ENCODE data around the gene CARF.
"Not testable (repeated sequence)": the region's sequence is repeated elsewhere in the genome, so short reads cannot be mapped to it uniquely, and the experiment has no call there.

CARF gene

GRCh38 chr2:202911512-202912341 is at the start of gene CARF, which contains the start of gene WDR12:
Gene CARF (plus strand): TSS chr2:202912275. CDS start chr2:202941903, 29,628 bp downstream.
Gene WDR12 (minus strand): TSS chr2:202911673. CDS start chr2:202911476, 197 bp downstream.
- DNase-seq (ENCODE audit: low read depth), result peak; percentile 83

GRCh38 chr2:202870431-202871299 is 41.4 kb upstream of the CARF start:
- DNase-seq (ENCODE audit: low read depth), result peak; percentile 38

- DNase-seq (ENCODE audit: low read depth), result peak; percentile 16
Observed at GRCh38 chr2:202871300-202872141, 40.6 kb upstream of the CARF start, which contains the start of gene ICA1L. Gene ICA1L (minus strand): TSS chr2:202871766. CDS start chr2:202829009, 42,757 bp downstream.

GRCh38 chr2:202877699-202878098 is 34.4 kb upstream of the CARF start:
- no peak for DNase-seq (ENCODE audit: low read depth)

GRCh38 chr2:202881570-202881969 is 30.5 kb upstream of the CARF start:
- no peak for DNase-seq (ENCODE audit: low read depth)

- DNase-seq (ENCODE audit: low read depth), result no peak
Observed at GRCh38 chr2:202883987-202884675, 27.9 kb upstream of the CARF start.

GRCh38 chr2:202885190-202885589 is 26.9 kb upstream of the CARF start:
- no peak for DNase-seq (ENCODE audit: low read depth)

GRCh38 chr2:202905507-202905906 is 6.6 kb upstream of the CARF start:
- DNase-seq (ENCODE audit: low read depth), result not testable (repeated sequence)

GRCh38 chr2:202908186-202908585 is 3.9 kb upstream of the CARF start:
- no peak for DNase-seq (ENCODE audit: low read depth)

GRCh38 chr2:202909394-202910192 is 2.5 kb upstream of the CARF start:
- DNase-seq (ENCODE audit: low read depth), result no peak

GRCh38 chr2:202910250-202910649 is 1.8 kb upstream of the CARF start:
- DNase-seq (ENCODE audit: low read depth), result not testable (repeated sequence)

GRCh38 chr2:202910698-202911097 is 1.4 kb upstream of the CARF start:
- DNase-seq (ENCODE audit: low read depth), result no peak

- no peak for DNase-seq (ENCODE audit: low read depth)
Observed at GRCh38 chr2:202911203-202911511, 918 bp upstream of the CARF start.

- not testable (repeated sequence) for DNase-seq (ENCODE audit: low read depth)
Observed at GRCh38 chr2:202912342-202913201, 497 bp downstream of the CARF start.

GRCh38 chr2:202918860-202919259 is 6.8 kb downstream of the CARF start:
- DNase-seq (ENCODE audit: low read depth), result no peak

GRCh38 chr2:202932425-202933138 is 20.5 kb downstream of the CARF start:
- DNase-seq (ENCODE audit: low read depth), result no peak

- no peak for DNase-seq (ENCODE audit: low read depth)
Observed at GRCh38 chr2:202933139-202933510, 21.1 kb downstream of the CARF start.

GRCh38 chr2:202933958-202934357 is 21.9 kb downstream of the CARF start:
- no peak for DNase-seq (ENCODE audit: low read depth)

GRCh38 chr2:202934456-202934855 is 22.4 kb downstream of the CARF start:
- DNase-seq (ENCODE audit: low read depth), result no peak
